NCI-H524 treated with DMSO at 0.1 percent for 48 hours (cell line): ENCODE results near the gene PDE1C.

Source experiments
- DNase-seq: peaks from one replicate; lab custom pipeline; 2025; lab: John Stamatoyannopoulos, UW

PDE1C gene

DNA sequence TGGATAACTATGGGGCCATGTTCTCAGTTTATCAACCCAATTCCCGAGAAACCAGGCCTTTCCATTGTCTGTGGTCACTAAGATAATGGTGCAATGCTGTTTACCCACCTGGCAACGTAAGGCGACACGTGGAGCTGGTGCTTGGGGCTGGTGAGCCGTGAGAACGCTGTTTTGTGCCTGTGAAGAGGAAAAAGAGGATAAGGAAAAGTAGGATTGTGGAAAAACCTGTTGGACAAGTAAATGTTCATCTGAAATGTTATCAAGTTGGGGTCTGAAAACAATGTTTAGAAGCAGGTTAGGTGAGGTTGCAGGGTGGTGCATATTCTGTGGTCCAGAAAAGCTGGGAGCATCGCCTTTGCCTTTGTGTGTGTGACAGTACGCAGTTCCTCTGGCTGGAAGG is 294.7 kb downstream of the PDE1C start:
- no peak for DNase-seq

DNA sequence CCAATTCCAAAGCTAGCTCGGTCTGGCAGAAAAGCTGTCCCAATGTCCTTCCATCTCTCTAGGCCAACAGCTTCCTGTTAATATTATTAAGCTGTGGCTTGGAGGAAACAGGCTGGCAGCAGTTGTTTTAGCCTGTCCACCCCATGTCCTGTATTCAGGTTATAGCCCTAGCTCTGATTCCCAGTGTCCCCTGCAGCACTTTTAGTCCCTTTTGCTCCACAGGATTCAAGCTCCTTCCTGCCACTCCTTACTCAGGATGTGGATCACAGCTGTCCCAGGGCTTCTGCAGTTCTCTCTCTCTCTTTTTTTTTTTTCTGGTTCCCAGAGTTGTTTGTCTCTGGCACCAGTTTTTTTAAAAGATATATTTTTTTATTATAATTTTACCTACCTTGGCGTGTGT is 298.0 kb downstream of the PDE1C start:
- DNase-seq, result no peak

DNA sequence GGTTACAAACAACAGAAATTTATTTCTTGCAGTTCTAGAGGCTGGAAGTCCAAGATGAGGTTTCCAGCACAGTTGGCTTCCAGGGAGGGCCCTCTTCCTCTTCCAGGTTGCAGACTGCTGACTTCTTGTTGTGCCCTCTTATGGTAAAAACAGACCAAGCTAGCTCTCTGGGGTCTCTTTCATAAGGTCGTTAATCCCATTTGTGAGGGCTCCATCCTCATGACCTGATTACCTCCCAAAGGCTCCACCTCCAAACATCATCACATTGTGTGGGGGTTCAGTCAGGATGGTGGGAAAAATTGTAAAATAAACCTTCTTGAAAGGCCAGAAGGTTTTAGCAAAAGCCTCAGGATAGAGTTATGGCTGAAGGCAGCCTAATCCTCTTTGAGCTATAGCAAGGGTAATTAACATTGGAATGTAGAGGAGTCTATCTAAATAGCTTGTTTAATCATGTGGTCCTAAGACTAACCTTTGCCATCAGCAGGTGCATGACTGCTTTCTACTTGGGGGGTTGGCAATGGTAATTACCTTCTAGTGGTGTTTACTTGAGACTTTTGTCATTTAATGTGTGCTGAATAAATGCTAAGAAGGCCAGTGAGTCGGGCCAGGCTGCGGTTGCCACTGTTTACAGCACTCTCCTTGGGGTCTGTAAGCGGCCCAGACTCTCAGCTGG is 302.4 kb downstream of the PDE1C start:
- DNase-seq, result no peak

DNA sequence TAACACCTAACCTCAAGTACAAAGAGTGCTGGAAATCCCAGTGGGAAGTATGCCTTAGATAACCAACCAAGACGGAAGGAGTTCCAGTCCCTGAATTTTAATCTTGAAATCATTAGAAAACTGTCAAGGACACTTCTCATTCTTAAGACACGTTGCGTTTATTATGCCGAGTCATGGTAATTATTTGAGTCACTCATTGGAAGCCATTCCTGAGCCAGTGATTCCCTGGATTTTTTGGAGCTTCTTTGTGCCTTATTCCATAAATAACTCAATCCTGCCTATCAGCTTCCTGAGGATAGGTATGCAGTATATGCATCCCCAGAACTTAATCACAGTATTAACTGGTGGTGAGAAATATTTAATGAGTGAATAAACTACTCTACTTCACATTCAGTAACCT is 305.7 kb downstream of the PDE1C start:
- no peak for DNase-seq

DNA sequence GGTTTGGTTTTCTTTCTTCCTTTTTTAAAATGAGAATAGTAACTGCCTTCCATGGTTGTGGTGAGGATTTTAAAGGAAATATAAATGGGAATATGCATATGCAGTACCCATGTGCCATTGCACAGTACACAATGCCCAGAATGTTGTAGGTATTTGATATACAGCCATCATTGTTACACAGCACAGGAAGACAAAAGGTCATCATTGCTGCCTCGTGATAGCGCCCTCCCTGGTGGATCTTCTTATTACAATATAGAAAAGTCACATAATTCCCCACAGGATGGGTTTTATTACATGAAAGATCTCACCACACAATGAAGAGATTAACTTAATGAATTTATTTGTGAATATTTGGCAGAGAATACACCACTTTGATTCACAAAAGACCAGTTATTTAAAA is 306.7 kb downstream of the PDE1C start:
- DNase-seq, result no peak

DNA sequence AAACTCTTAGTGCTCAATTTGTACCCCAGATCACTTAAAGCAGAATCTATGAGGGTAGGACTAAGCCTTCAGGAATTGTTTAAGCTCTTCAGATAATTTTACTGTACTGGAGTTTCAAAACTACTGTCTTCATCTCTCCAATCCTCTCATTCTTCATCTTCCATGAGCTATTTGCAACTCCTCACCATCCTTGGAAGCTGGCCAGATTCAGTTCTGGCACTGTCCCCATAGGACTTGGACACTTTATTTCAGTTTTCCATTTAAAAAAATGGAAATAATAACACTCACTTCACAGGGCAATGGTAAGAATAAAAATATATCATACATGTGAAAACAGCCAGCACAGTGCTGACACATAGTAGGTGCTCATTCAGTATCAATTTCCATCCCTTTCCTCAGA is 308.6 kb downstream of the PDE1C start:
- no peak for DNase-seq

DNA sequence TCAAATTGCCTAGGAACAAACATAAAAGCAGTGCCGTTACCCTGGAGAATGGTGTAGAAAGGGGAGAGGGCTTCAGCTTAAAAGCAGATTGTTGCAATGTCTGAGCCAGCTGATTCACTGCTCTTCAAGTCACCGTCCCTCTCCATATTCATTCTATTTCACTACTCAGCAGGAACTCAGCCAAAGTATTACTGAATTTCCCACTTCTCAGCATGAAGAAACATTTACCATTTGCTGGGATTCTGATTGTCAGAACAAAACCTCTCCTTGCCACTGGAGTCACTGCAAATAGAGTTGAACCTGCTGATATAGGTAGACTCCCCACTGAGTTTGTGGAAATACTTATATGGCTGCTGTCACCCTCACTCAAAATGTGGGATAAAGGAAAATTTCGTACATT is 311.5 kb downstream of the PDE1C start:
- no peak for DNase-seq

DNA sequence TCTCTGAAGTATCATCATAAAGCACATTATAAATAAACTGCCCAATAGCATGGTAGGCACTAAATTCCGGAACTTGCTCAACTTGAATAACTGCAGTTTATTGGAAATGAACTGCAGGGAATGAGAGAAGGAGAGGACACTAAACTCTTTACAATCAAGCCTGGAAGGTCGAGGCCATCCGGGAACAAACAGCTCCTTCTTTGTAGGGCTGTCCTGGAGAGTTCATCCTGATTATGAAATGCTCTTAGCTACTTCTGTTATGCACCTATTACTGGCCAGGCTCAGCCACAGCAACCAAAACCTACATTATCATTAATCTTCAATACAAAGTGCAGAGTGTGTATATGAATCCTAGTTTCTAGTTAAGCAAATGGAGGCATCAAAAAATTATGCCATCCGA is 318.5 kb downstream of the PDE1C start:
- DNase-seq, result no peak

DNA sequence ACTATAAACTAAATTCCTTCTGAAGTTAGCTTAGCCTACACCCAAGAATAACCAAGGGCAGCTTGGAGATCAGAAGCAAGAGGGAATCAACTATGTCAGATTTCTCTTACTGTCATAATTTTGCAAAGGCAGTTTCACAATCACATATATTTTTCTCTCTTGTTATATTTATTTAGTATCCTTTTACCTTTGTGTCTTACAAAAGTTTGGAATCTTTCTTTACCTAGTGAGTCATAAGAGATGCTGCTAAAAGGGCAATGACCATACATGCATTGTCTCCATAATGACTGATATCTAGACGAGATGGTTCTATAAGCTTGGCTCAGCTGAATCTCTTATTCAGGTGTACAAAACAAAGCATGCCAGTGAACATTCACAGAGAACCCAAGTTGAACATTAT is 322.1 kb downstream of the PDE1C start:
- DNase-seq, result no peak

DNA sequence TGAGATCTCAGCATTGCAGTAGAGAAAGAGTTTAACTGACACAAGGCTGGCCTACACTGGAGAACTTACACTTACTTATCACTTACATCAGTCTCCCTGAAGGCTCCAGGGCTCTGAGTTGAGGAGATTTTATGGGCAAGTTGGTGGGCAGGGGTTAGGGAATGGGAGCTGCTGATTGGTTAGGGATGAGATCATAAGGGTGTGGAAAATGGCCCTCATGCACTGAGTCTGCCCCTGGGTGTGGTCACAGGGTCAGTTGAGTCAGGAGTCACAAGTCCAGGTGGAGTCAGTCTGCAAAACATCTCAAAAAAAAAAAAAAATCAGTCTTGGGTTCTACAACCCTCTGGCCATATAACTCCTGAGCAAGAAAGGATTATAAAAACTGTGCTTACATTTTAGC is 322.7 kb downstream of the PDE1C start:
- no peak for DNase-seq

DNA sequence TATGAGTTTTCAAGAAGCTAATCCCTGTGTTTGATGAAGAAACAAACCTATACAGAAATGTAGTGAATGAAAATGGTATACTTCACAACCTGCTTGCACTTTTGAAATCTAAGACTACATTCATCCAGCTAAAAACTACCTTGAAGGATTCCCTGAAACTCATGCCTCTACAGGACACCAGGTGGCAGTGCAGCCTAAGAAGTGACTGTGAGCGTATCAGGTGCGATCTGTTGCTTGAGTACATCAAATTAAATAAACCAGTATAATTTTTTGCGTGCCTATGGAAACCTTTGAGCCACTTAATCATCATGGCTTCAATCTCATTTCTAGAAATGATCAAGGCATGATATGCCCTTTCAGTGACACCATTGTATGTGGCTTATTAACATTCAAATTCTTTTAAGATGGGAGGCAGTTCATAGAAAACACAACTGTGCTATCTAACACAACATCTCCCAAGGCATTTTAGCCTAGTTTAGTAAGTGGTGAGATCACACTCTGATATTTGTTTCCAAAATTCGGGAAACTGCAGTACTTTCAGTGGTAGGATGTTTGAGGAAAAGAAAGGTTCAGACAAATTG is 325.8 kb downstream of the PDE1C start:
- DNase-seq, result peak; percentile 3

DNA sequence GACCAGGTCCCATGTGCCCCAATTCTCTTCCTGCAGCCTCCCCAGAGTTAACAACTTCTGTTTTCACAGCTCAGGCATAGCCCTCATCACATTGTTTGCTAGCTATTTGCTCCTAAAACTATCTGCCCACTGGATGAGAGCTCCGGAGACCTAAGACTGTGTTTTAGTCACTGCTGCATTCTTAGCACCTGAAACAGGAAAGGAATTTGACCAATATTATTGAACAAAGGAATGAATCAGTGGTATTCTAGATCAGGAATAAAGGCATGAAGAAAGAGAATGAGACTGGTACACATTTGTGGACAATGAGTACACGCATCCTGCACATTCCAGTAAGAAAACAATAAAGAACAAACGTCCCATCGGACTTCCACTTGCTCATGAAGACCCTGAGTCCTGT is 328.4 kb downstream of the PDE1C start:
- DNase-seq, result no peak

DNA sequence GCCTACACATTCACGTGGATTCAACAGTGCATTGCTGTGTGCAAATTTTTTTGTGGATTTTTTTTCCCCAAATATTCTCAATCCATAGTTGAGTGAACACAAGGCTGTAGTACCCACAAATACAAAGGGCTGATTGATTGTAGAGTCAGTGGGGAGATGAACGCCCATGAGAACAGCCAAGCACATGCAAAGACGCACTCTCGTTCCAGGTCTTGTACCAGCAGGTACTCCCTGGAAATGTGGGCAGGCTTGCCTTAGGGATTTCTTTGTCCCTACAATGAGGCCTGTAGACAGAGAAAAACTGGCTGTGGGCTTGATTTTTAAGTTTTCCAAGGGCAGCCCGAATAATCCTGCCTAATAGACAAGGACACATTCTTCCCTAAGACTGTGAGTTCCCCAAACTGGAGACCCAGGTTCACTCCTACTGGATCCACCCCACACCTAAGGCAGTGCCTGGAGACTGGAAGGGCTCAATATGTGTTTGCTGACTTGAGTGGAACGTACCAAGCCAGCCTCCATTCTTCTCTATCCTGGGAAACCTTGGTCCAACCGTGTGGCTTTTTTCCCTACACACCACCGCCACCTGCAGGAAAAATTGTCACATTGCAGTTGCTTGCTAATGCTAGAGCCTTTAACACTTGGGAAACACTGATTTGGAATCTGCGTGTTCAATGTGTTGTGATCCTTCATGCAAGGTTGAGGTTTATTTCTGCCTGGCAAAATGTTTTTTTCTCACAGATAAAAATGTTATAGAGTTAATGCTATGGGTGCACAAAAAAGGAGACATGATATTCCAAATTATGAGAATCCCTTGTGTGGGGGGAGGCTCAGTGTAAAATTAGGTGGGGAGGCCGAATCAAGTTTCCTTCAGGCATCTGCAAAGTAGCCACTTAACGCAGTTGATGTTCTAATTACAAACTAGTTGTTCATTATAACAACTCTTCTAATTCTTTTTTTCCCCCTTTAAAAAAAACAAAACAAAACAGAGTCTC is 333.9 kb downstream of the PDE1C start:
- DNase-seq, result peak; percentile 7

DNA sequence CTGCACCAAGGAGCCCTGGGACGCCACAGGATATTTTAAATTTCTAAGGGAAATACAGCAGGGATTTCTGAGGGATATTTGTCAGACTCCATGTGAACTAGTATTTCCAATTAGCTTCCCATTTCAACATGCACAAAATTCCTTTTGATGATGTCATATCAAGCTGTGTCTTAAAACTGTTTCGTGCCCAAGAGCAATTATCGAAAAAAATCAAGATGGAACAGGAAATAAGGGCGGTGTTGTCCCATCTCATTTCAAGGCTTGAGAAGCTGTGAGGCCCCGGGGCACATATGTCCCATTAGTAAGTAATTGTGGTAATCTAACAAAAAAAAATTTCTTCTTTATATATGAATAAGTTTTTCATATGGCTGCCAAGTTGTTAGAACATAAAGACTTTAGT is 335.8 kb downstream of the PDE1C start:
- DNase-seq, result no peak

DNA sequence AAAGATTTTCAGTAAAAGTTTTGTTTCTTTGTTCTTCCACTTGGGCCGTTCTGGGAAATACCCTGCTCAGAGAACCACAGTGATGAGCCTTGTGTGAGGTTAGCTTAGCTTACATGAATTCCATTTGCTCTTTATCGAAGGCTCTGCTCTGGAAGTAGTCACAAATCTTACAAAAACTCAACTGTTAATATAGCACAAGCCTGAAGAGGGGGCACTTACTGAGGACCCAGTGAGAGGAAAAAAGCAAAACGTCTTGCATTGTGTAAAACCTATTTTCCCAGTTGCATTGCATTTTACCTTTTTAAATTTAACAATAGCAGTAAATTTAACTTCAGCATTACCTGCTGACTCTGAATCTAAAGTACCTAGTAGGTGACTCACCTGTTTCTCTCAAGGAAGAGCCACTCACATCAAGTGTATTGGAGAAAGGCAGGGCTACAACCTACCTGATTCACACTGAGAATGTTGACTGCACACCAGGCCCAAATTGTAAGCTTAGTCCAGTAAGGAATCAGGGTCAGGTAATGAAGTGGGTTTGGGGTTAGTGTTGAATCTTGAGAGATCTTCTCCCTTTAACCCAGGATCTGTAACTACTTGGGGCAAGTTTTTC is 340.9 kb downstream of the PDE1C start:
- DNase-seq, result no peak

DNA sequence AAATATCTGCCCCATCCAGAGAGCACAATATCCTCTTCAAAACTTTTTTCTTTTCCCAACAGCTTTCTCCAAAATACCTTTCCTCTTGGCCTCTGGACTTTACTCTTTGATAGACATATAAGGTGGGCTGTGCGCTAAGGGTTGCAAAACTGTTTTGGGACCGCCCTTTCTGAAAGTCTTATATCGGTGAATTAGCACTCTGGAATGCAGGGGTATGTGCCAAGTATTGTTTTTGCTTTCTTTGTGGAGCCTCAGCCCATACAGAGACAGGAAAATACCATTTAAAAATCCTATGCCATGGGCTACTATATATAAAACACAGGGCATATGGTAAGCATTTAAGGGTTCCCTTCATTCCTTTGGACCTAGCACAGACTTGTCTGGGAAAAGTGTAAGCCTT is 345.5 kb downstream of the PDE1C start:
- DNase-seq, result no peak

DNA sequence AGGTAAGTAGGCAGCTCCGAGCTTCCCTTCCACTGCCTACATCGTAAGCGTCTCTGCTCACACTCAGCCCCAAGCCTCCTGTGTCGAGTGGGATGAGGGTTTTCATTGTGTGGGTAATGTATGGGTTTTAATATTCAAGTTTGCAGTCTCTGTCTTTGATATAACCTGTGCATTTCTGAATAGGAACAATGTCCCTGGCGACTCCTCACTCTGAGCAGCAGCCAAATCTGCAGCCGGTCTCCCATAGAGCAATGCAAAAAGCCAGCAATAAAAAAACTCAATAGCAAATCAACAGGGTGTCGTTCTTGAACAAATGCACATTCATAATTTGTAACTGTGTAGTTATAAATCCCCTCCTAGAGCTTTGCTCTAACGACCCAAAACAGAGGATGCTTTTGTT is 349.8 kb downstream of the PDE1C start:
- no peak for DNase-seq

DNA sequence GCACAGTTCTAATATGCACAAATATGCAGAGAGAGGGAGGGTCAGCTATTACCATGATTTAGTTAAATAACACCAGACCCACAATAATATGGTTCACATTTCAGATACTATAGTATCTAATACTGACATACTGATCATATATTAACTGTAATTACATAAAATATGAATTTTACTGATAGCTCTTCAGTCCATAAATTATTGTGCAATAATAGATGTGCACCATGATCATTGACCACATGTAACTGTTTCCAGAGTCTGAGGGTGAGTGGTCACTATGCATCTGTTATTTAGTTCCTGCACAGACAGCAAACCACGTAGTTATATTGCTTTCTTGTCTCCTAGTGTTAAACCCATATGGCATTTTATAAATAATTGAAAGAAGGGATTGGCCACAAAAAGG is 353.9 kb downstream of the PDE1C start:
- no peak for DNase-seq

DNA sequence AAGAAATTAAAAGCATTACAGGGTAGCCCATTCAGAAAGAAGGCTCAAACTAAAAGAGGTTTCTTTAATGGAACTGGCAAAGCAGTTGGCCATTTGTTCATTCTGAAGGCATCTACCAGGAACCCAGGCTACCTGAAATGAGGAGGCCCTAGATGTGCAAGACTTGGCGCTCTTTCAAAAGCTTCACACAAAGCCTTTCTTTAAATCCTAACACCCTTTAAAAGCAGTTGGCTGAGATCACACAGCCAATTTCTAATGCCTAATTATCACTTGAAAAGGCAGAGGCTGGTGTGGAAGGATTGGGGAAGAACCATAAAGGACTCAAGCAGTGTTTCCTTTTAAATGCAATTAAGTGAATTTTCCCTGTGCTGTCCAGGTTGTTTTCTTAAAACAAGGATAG is 360.0 kb downstream of the PDE1C start:
- no peak for DNase-seq

DNA sequence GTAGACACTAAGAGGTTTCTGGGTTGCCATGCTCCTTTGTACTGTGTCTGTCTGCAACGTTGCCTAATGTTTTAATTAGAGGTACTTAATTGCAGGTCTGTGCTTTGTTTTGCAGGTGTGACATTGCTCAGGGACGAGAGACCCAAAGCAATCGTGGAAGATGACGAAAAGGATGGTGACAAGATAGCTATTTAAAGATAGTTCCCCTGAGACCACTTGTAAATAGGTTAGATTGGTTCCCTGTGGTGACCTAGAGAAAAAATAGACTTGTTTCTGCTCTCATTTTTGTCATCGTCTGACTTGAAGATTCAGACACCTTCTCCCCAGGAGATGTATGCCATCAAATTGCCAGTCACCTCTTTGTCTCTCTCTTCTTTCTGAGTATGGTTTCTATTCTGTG is 363.1 kb downstream of the PDE1C start:
- DNase-seq, result no peak

DNA sequence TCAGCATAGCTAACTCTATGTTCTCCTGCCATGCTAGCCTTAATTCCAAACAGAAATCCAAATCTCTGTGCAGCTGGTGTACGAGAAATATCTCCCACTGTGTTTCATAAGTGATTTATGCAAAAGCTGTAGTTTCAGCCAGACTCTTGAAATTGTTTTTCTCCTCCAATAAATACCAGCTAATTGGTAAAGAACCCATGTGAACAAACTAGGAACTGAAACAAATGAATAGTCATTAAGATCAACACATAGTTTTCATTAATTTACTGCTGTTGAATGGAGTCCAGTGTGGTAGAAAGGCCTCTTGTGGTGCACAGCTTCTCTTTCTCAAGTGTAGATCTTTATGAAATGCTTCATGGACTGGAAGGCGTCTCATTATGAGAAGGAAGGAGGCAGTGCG is 364.8 kb downstream of the PDE1C start:
- no peak for DNase-seq

DNA sequence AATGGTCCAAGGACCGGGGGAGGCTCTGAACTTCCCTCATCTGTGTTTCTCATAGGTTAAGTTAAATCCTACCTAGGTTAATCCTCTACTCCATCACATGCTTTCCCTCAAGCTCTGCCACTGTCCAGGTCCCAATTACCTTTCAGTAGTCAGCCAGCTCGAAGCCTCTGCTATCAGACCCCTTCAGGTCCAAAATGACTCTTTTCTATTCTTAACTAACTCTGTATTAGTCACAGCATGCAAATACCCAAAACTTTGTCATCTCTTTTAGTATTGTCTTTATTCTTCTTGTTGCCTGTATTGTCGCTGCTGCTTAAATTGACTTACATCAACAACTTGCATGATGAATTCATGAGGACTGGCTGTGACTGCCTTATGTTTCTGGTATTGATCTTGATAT is 367.9 kb downstream of the PDE1C start:
- DNase-seq, result no peak
